K562 (cell line): Measurements from ENCODE around the gene CAPN13. TPM values are rescaled to one million over a fixed set of nuclear protein-coding genes. Genes with fewer than 3 reads are reported as not detected.
A peak's percentile ranks its signal among the peaks of the same experiment; 100 is the strongest.

Experiments used
- BACH1 ChIP-seq: fragments of 200-800 bp; sonication (Bioruptor generic); IDR thresholded peaks from 2 replicates; pipeline ENCODE4 v1.6.1; 2016; ENCODE audit warnings: missing genetic modification characterization, missing compliant biosample characterization
- CBX5 ChIP-seq: IDR thresholded peaks from 2 replicates; pipeline ENCODE4 v1.6.1; 2014; ENCODE audit warnings: low read depth, borderline replicate concordance
- CREB1 ChIP-seq, 2 experiments: sonication (generic) in 1 of 2; formaldehyde crosslinking in 1 of 2; IDR thresholded peaks; 2 replicates each; pipeline versions ENCODE4 v1.6.1 to v1.8.0; 2012 to 2022; ENCODE audit warnings: inconsistent platforms in 1 of 2, mild to moderate bottlenecking in 1 of 2, missing genetic modification reagents in 1 of 2, moderate library complexity in 1 of 2
- CSDE1 ChIP-seq, 2 experiments: fragments of 450-650 bp; IDR thresholded peaks; 2 replicates each; pipeline ENCODE4 v1.6.1; 2016; ENCODE audit warnings: mild to moderate bottlenecking in 1 of 2
- DIDO1 ChIP-seq: fragments of 450-650 bp; IDR thresholded peaks from 2 replicates; pipeline ENCODE4 v1.6.1; 2016; ENCODE audit warnings: low read depth, missing biosample characterization, missing genetic modification characterization
- EHMT2 ChIP-seq: fragments of 450-650 bp; IDR thresholded peaks from 2 replicates; pipeline ENCODE4 v1.6.1; 2018; ENCODE audit warnings: antibody characterized with exemption
- EP300 ChIP-seq: IDR thresholded peaks from 2 replicates; pipeline ENCODE4 v1.6.1; 2012; ENCODE audit warnings: low read length, improper control_type of control experiment
- ESRRB ChIP-seq: fragments of 250-450 bp; sonication (Bioruptor Pico); IDR thresholded peaks from 2 replicates; pipeline ENCODE4 v1.5.0; 2020; ENCODE audit warnings: mild to moderate bottlenecking, moderate library complexity, borderline replicate concordance
- GATA2 ChIP-seq: sonication (generic); formaldehyde crosslinking; IDR thresholded peaks from 2 replicates; pipeline ENCODE4 v1.4.0; 2020; ENCODE audit warnings: mild to moderate bottlenecking, missing genetic modification reagents
- HDGF ChIP-seq: fragments of 450-650 bp; IDR thresholded peaks from 2 replicates; pipeline ENCODE4 v1.6.1; 2016
- KDM5B ChIP-seq: fragments of 200-600 bp; sonication (generic); IDR thresholded peaks from 2 replicates; pipeline ENCODE4 v1.6.1; 2012; ENCODE audit warnings: low read depth, mild to moderate bottlenecking, moderate library complexity, low read length, control low read depth, inconsistent platforms; ENCODE audit not compliant: insufficient replicate concordance
- KLF16 ChIP-seq: IDR thresholded peaks from 2 replicates; pipeline ENCODE4 v1.6.1; 2016; ENCODE audit warnings: antibody characterized with exemption
- LEF1 ChIP-seq: fragments of 450-650 bp; IDR thresholded peaks from 2 replicates; pipeline ENCODE4 v1.6.1; 2016; ENCODE audit warnings: mild to moderate bottlenecking
- NR4A1 ChIP-seq, 2 experiments: fragments of 250-450 bp in 1 of 2; fragments of 450-650 bp in 1 of 2; sonication (Bioruptor Pico) in 1 of 2; IDR thresholded peaks; 2 replicates each; pipeline versions ENCODE4 v1.4.0 to v1.6.1; 2016 to 2020; ENCODE audit warnings: mild to moderate bottlenecking in 2 of 2, missing compliant biosample characterization in 1 of 2, missing genetic modification characterization in 1 of 2, moderate library complexity in 1 of 2
- PHF21A ChIP-seq: fragments of 450-650 bp; IDR thresholded peaks from 2 replicates; pipeline ENCODE4 v1.6.1; 2017; ENCODE audit warnings: low read depth, borderline replicate concordance
- POLR3A ChIP-seq: IDR thresholded peaks from 2 replicates; pipeline ENCODE4 v1.6.1; 2011; ENCODE audit warnings: borderline replicate concordance, mild to moderate bottlenecking, moderate library complexity; ENCODE audit not compliant: insufficient read length, insufficient read depth; ENCODE audit errors: extremely low read depth
- RBM15 ChIP-seq: fragments of 200-400 bp; formaldehyde crosslinking; IDR thresholded peaks from 2 replicates; pipeline ENCODE4 v1.6.1; 2018; ENCODE audit warnings: mild to moderate bottlenecking, low read length, moderate library complexity; ENCODE audit not compliant: insufficient read depth
- SNRNP70 ChIP-seq: fragments of 200-400 bp; formaldehyde crosslinking; optimal IDR thresholded peaks from 2 replicates; pipeline ENCODE3; 2017; ENCODE audit warnings: low read depth, low read length
- TCF7L2 ChIP-seq: fragments of 150-350 bp; IDR thresholded peaks from 2 replicates; pipeline ENCODE4 v1.6.1; 2016; ENCODE audit warnings: low read depth, mild to moderate bottlenecking, low read length, moderate library complexity
- TGIF2 ChIP-seq: sonication (generic); formaldehyde crosslinking; IDR thresholded peaks from 2 replicates; pipeline ENCODE4 v1.8.1; 2022; ENCODE audit warnings: mild to moderate bottlenecking, missing genetic modification reagents, moderate library complexity
- YBX1 ChIP-seq: fragments of 450-650 bp; IDR thresholded peaks from 2 replicates; pipeline ENCODE4 v1.7.1; 2016; ENCODE audit warnings: mild to moderate bottlenecking
- ZNF146 ChIP-seq: IDR thresholded peaks from one replicate; pipeline ENCODE4 v1.6.1; 2018; ENCODE audit warnings: missing compliant biosample characterization; ENCODE audit not compliant: unreplicated experiment
- ZNF584 ChIP-seq: fragments of 200-800 bp; sonication (Bioruptor generic); IDR thresholded peaks from 2 replicates; pipeline ENCODE4 v1.6.1; 2016; ENCODE audit warnings: low read depth, mild to moderate bottlenecking, missing genetic modification characterization, missing compliant biosample characterization
- ZNF79 ChIP-seq: fragments of 250-450 bp; sonication (Bioruptor Pico); IDR thresholded peaks from 2 replicates; pipeline ENCODE4 v1.4.0; 2020; ENCODE audit warnings: low read depth, mild to moderate bottlenecking, moderate library complexity
- ZNF830 ChIP-seq: fragments of 250-450 bp; sonication (Bioruptor Pico); IDR thresholded peaks from 2 replicates; pipeline ENCODE4 v1.5.0; 2021; ENCODE audit warnings: mild to moderate bottlenecking
- polyA plus RNA-seq, 8 experiments: library from polyadenylated mRNA; depleted of rRNA in 4 of 8; stranded (reverse) in 5 of 8; unstranded in 3 of 8; fragments of >200 nt; fragmentation: Nextera tagmentation in 2 of 8; fragmentation: Illumina TruSeq in 1 of 8; extraction: Ambion mirVana in 2 of 8; extraction: Trizol in 1 of 8; gene quantifications; 2 replicates each; pipeline versions ENCODE4 v1.2.1 to v1.2.3, GENCODE V29; 2011 to 2014; ENCODE audit warnings: inconsistent platforms in 1 of 8, missing spikeins in 1 of 8
- total RNA-seq, 7 experiments: library from RNA; depleted of rRNA in 6 of 7; stranded (reverse); fragments of >200 nt in 6 of 7; fragmentation: Illumina TruSeq in 2 of 7; extraction: Trizol in 2 of 7; gene quantifications; 2 replicates each; pipeline versions ENCODE4 v1.2.1 to v1.2.3, GENCODE V29; 2011 to 2021; ENCODE audit warnings: low replicate concordance in 1 of 7
- TF ChIP-seq, protein P1 (sequence below): IDR thresholded peaks from 2 replicates; pipeline ENCODE4 v1.6.1; 2012; ENCODE audit warnings: low read depth, low read length, improper control_type of control experiment, borderline replicate concordance
- TF ChIP-seq, protein P2 (sequence below): fragments of 200-800 bp; sonication (Bioruptor generic); IDR thresholded peaks from 2 replicates; pipeline ENCODE4 v1.6.1; 2017; ENCODE audit warnings: missing genetic modification characterization, missing compliant biosample characterization

The CAPN13 gene
- total and polyA plus RNA-seq, 9 of the 15 experiments (the other 6 are each of a cell fraction or from before 2014, with no cell fraction given), result not detected

DNA sequence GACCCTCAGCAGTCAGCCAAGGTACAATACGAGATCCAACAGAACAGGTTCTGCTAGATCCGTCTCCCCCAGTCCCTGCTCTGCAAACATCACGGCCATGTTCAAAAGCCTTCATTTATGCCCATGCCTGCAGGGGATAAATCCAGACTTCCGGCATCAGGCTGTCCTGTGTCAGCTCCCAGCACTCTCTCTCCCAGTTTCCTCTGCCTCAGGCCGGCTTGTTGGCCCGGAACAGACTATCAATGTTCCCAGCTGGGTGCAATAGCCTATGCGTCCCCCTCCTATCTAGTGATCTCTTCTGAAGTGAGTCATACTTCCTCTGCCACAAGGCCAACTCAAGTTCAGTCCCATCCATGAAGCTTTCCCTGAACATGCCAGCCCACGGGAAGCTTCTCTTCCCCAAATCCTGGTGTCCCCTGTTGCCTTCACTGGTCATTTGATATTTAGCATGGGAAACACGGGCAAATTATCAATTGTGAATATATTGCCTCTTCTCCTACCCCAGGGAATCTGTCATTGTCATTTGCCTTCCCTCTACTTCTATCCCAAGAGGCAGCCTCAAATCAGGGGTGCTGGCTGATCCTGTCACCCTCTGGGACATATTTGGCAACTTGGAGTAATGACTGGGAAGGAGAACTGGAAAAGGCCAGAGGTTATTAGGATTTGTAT is 51.1 kb downstream of the CAPN13 start (continued):
- no peak for TF ChIP-seq KDM5B
- no peak for TF ChIP-seq BACH1 (tag)
- TF ChIP-seq ESRRB, result no peak
- TF ChIP-seq EHMT2, result peak; percentile 80
- TF ChIP-seq GATA2 (CRISPR knock-in tag), result peak; percentile 69
- TF ChIP-seq KLF16, result peak; percentile 84
- no peak for TF ChIP-seq YBX1
- 0 out of 2 replicates have a peak, but pooled peaks have one; percentile 16 for TF ChIP-seq ZNF584
- TF ChIP-seq, protein P1, sequence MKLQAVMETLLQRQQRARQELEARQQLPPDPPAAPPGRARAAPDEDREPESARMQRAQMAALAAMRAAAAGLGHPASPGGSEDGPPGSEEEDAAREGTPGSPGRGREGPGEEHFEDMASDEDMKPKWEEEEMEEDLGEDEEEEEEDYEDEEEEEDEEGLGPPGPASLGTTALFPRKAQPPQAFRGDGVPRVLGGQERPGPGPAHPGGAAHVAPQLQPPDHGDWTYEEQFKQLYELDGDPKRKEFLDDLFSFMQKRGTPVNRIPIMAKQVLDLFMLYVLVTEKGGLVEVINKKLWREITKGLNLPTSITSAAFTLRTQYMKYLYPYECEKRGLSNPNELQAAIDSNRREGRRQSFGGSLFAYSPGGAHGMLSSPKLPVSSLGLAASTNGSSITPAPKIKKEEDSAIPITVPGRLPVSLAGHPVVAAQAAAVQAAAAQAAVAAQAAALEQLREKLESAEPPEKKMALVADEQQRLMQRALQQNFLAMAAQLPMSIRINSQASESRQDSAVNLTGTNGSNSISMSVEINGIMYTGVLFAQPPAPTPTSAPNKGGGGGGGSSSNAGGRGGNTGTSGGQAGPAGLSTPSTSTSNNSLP, result no peak
- no peak for TF ChIP-seq ZNF79 (CRISPR knock-in tag)
- TF ChIP-seq CREB1 (IDR thresholded peaks at IDR 0.05), result no peak
- no peak for TF ChIP-seq CREB1 (CRISPR knock-in tag; IDR thresholded peaks at IDR 0.05)
- 0 out of 2 replicates have a peak, but pooled peaks have one; percentile 36 for TF ChIP-seq CBX5
- no peak for TF ChIP-seq ZNF146 (CRISPR knock-in tag)
- no peak for TF ChIP-seq ZNF830 (CRISPR knock-in tag)
- TF ChIP-seq LEF1, result peak; percentile 51; the same call in 1 of the 2 replicates
- no peak for TF ChIP-seq TGIF2 (CRISPR knock-in tag)
- TF ChIP-seq CSDE1 (IDR thresholded peaks at IDR 0.05), result no peak
- no peak for TF ChIP-seq TCF7L2
- no peak for TF ChIP-seq NR4A1 (CRISPR knock-in tag; IDR thresholded peaks at IDR 0.05)
- 0 out of 2 replicates have a peak, but pooled peaks have one; percentile 23 for TF ChIP-seq NR4A1 (tag; IDR thresholded peaks at IDR 0.05)
- TF ChIP-seq, protein P2, sequence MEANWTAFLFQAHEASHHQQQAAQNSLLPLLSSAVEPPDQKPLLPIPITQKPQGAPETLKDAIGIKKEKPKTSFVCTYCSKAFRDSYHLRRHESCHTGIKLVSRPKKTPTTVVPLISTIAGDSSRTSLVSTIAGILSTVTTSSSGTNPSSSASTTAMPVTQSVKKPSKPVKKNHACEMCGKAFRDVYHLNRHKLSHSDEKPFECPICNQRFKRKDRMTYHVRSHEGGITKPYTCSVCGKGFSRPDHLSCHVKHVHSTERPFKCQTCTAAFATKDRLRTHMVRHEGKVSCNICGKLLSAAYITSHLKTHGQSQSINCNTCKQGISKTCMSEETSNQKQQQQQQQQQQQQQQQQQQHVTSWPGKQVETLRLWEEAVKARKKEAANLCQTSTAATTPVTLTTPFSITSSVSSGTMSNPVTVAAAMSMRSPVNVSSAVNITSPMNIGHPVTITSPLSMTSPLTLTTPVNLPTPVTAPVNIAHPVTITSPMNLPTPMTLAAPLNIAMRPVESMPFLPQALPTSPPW (CRISPR knock-in tag), result peak; percentile 46; the same call in 1 of the 2 replicates
- TF ChIP-seq HDGF, result no peak
- TF ChIP-seq EP300, result peak; percentile 69
- no peak for TF ChIP-seq RBM15
- TF ChIP-seq PHF21A, result 0 out of 2 replicates have a peak, but pooled peaks have one; percentile 36
- TF ChIP-seq SNRNP70, result no peak
- TF ChIP-seq DIDO1, result peak; percentile 64; the same call in 1 of the 2 replicates
- TF ChIP-seq POLR3A, result no peak
